VCaP (cell line): Measurements from ENCODE around the gene CWC27.

Experiments used
- H3K27ac ChIP-seq: fragments of 450-650 bp; 2 replicates; pipeline ENCODE4 v1.5.1; 2017
- TF ChIP-seq, protein P1 (sequence below): fragments of 450-650 bp; conservative IDR thresholded peaks from 2 replicates; pipeline ENCODE4 v1.5.1; 2017; ENCODE audit warnings: mild to moderate bottlenecking, moderate library complexity

CWC27 gene

DNA sequence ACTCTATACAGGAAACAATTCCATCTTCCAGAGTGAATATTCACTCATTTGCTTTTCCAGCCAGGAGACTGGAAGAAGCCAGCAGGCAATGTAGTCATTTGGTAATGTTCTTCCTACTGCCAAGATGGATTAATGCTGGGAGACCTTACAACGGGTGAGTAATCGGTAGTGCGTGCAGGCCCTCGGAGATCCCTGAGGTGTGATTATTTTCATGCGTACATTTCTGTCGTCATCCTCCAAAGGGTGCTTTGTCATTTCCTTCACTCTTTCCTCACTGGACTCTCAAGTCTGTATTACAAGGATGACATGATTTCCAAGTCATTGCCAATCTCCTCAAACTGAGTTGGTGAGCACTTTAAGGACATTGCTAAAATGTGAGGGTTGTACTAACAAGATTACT, 263.5 kb downstream of the CWC27 start:
- TF ChIP-seq, protein P1, sequence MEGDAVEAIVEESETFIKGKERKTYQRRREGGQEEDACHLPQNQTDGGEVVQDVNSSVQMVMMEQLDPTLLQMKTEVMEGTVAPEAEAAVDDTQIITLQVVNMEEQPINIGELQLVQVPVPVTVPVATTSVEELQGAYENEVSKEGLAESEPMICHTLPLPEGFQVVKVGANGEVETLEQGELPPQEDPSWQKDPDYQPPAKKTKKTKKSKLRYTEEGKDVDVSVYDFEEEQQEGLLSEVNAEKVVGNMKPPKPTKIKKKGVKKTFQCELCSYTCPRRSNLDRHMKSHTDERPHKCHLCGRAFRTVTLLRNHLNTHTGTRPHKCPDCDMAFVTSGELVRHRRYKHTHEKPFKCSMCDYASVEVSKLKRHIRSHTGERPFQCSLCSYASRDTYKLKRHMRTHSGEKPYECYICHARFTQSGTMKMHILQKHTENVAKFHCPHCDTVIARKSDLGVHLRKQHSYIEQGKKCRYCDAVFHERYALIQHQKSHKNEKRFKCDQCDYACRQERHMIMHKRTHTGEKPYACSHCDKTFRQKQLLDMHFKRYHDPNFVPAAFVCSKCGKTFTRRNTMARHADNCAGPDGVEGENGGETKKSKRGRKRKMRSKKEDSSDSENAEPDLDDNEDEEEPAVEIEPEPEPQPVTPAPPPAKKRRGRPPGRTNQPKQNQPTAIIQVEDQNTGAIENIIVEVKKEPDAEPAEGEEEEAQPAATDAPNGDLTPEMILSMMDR, result no peak
- H3K27ac ChIP-seq, result no peak overlapping the region

DNA sequence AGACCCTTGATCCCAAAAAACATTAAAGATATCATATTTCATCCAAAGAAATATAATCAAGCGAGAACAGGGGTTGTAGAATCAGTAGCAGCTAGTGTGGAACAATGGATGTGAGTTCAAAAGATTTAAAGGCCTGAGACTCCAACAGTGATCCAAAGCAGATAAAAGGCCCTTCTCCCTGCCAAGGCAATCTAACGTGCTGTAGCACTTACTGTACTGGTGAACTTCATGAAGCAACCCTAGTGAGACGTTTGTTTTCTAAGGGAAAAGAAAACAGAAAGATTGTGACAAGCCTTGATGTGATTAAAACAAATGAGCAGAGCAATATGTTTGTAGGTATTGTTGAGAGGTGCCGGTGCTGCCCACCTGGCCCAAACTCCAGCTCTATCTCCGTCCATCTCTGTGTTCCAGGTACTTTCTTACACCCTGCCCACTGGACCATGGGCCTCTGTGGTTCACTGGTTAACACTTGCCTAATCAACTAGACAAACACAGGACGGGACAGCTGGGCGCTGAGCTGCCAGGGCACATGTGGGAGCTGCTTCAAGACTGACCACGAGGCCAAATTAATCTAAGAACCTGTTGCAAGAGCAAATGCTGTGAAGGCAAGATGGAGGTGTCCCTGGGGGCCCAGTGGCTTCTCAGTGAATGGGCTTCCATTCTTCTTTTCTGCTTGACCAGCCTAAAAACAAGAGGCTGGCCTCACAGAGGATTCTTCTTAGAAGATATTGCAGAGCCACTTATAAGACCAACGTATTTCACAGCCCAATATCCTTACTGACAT, 265.5 kb downstream of the CWC27 start:
- TF ChIP-seq, protein P1, result no peak
- no peak overlapping the region for H3K27ac ChIP-seq

DNA sequence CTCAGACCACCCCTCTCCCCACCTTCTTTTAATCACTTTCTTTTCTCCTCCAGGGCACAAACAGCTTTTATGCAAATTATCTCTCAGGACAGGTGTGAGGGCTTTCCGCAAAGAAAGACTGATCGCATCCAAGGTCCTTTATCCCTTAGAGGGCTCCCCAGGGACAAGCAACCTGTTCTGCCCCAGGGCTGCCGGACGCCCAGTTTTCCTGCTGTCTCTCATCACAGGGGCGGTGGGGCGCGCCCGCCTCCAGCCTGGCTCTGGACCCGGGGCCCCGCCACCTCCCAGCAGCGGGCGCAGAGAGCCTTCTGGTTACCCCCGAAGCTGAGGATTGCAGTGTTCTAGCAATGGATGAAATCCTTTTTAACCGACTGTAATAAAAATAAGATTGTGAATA, 266.1 kb downstream of the CWC27 start:
- TF ChIP-seq, protein P1, result no peak
- peak overlapping the region; percentile 63 for H3K27ac ChIP-seq

DNA sequence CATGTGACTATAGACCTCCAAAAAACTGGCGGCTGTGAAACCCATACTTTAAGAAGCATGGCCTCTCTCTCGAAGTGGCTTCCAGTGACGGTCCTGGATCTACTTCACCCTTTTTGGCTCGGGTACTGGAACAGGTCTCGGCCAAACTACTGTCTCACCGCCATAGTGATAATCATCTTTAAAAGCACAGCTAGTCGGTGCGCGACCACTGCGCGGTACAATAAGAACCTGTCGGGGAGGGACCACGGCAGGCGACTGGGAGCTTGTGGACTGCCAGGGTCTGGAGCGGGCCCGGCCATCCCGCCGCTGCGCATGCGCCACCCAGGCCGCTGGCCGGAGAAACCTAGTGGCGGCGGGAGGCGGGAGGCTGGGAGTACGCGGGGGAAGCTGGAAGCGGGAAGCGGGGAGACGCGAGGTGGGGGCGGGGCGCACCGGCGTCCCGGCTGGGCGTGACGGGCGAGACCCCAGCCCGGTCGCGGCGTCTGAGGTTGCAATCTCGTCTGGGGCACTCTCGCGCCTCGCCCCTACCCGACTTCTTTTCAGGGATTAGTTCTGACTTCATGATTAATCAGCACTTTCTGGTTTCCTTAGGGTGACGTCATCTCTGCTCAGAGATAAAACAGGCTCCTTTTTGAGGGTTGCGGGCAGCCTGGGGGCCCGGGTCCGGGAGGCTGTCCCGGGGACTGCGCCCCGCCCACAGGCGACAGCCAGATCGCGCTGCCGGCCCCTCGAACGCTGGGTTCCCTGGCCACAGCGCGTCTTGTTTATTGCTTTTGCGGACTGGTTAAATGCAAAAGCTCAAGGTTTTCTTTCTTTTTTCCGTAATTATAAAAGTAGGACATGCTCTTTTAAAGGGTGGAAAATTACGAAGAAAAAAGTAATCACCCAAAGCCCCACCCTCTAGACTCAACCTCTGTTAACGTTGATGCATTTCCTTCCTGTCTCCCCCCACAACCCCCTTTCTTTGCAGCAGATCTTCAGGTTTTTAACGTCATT, 266.8 kb downstream of the CWC27 start:
- TF ChIP-seq, protein P1, result no peak
- peak overlapping the region; percentile 63 for H3K27ac ChIP-seq

DNA sequence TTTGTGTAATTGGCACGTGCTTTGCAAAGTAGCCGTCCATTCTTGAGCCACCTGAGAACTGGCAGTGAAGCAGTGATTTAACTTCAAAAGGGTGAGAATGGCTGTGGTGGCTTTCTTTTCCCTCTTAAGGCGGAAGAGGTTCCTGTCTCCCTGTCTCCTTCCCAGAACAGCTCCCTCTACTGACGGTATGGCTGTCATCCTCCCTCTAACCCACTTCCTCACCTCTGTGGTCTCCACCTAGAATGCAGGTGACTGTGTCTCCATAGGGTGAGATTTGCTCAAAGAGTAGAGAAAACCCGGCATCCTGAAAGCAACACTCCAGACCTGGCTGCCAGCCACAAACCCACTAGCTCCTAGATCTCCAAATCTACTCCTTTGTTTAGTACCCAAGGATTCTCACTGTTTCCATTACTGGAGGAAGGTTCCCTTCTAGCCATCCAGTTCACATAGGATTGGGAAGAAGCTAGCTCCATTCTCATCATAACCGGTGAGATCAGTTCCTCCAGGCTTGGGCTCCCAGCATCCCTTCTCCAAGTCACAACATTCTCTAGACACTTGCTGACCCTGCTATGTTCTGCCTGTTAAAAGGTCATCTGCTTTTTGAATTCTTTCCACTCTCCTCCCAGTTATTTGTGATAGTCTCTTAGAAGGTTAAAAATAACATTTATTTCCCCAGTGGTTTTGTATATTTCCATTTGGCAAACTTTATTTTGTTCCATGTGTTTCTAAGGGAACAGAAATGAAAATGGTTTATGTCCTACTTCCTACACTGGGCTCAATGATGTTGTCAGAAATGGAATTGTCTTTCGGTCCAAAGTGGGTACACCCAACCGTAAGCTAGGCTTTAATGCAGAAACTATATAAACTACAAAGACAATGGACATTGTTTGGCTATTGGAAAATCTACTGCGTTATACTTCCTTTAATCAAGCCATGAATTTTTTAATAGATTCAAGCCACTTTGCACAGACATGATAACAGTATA, 269.4 kb downstream of the CWC27 start:
- H3K27ac ChIP-seq, result no peak overlapping the region
- TF ChIP-seq, protein P1, result peak; percentile 38

DNA sequence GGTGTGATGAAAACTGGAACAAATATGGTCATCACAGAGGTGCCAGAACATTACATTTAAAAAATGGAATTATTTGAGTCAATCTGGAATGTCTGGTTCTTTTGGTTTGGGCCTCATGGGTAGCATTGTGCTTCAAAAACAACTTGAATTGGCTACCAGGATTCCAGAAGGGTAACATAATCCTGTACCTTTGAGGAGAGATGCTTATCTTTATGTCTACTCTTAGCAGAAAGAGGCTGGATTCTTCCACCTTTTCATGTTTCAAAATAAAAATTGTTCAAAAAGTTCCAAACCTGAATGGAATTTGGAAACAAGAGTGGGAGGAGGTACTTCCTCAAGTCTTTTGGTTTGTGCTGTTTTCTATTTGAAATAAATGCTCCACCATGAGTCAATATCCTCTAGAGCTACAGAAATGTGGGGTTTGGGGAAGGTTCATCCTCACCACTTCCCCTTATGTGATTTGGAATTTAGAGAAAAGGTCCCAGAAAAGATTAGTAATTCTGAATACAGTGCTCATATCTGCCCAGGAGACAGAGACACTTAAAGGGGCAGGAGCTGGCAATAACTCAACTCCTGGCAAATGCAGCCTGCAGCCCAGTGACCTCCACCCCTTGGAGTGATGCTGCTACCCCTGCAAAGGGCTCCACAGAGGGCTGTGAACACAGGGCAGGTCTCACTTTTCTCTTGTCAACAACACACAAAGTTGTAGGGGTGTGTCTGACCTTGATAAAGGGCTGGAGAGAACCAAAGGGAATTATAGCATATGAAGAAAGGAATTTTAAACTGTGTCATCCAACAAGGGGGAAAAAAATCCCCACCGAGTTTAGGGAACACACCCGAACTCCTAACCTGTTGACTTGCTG, 272.8 kb downstream of the CWC27 start:
- no peak overlapping the region for H3K27ac ChIP-seq
- TF ChIP-seq, protein P1, result no peak
